Measurements from ENCODE around the gene TUT7. TPM values are rescaled to one million over a fixed set of nuclear protein-coding genes. Genes with fewer than 3 reads are reported as not detected.

TUT7 gene
- total and polyA plus RNA-seq, 8 donors = 9.8 to 26.2 (median 12.1) TPM

- no peak overlapping the region for H3K27ac ChIP-seq
- TF ChIP-seq CTCF (IDR thresholded peaks at IDR 0.05) = no peak
- no peak for FAIRE-seq
- peaks cover 6 to 89% (median 21%) of the 10 kb centered on the region in 3 donors for H3K36me3 ChIP-seq
- WGBS, 2 donors = 52 to 66% methylated on average over 3 of the region's 3 CpGs
- no peaks in the 10 kb centered on the region for H3K9me3 ChIP-seq
- no peak overlapping the region for H3K4me3 ChIP-seq
- ATAC-seq = peak in 2 of 4 donors; percentile 52
- H3K27me3 ChIP-seq = no peaks in the 10 kb centered on the region
- H3K4me1 ChIP-seq = no peaks in the 10 kb centered on the region
- DNase-seq = no peak
- intact Hi-C loops (cut with DNase I) = no loop called here
These were observed 13.2 kb downstream of the TUT7 start for GRCh38 chr9:86341007-86341491.

GRCh38 chr9:86340356-86341006, 13.7 kb downstream of the TUT7 start:
- ATAC-seq (peak in 1 of 4 donors; percentile 33), FAIRE-seq (peak; percentile 26), DNase-seq (no peak)
- 49 to 97% methylated on average over 1 of the region's 1 CpG for WGBS, 2 donors
- no peaks in the 10 kb centered on the region for H3K9me3 ChIP-seq
- intact Hi-C loops (cut with DNase I) = no loop called here
- H3K36me3 ChIP-seq = peaks cover 6 to 94% (median 21%) of the 10 kb centered on the region in 3 donors
- H3K4me1 ChIP-seq = no peaks in the 10 kb centered on the region
- no peaks in the 10 kb centered on the region for H3K27me3 ChIP-seq
- H3K4me3 ChIP-seq = no peak overlapping the region
- TF ChIP-seq CTCF (IDR thresholded peaks at IDR 0.05) = no peak
- no peak overlapping the region for H3K27ac ChIP-seq

GRCh38 chr9:86337469-86338108, 16.6 kb downstream of the TUT7 start:
- no peak for TF ChIP-seq CTCF (IDR thresholded peaks at IDR 0.05)
- no peak for ATAC-seq
- Histone ChIP-seq H3K27ac (no peak overlapping the region), H3K9me3 (no peaks in the 10 kb centered on the region), H3K4me1 (no peaks in the 10 kb centered on the region), H3K36me3 (peaks cover 2 to 84% (median 19%) of the 10 kb centered on the region in 3 donors), H3K4me3 (no peak overlapping the region), H3K27me3 (no peaks in the 10 kb centered on the region)
- DNase-seq = no peak
- peak; percentile 5 for FAIRE-seq
- WGBS, 2 donors = 84 to 85% methylated on average over 9 of the region's 9 CpGs
- intact Hi-C loops (cut with DNase I) = no loop called here

GRCh38 chr9:86336058-86336457, 18.2 kb downstream of the TUT7 start:
- no peak for TF ChIP-seq CTCF (IDR thresholded peaks at IDR 0.05)

GRCh38 chr9:86333651-86334050, 20.6 kb downstream of the TUT7 start:
- intact Hi-C loops (cut with DNase I) = no loop called here
- Histone ChIP-seq H3K27ac (no peak overlapping the region), H3K4me1 (no peaks in the 10 kb centered on the region), H3K9me3 (no peaks in the 10 kb centered on the region), H3K36me3 (peaks cover 0 to 47% (median 6%) of the 10 kb centered on the region in 3 donors), H3K4me3 (no peak overlapping the region), H3K27me3 (no peaks in the 10 kb centered on the region)
- DNase-seq (no peak), FAIRE-seq (no peak), ATAC-seq (no peak)
- TF ChIP-seq CTCF (IDR thresholded peaks at IDR 0.05) = no peak
- 91 to 94% methylated on average over 2 of the region's 2 CpGs for WGBS, 2 donors

More at GRCh38 chr9:86336058-86336457, 18.2 kb downstream of the TUT7 start:
- DNase-seq (no peak), FAIRE-seq (no peak), ATAC-seq (no peak)
- intact Hi-C loops (cut with DNase I) = no loop called here
- no peak overlapping the region for H3K4me3 ChIP-seq
- H3K27ac ChIP-seq = no peak overlapping the region
- H3K9me3 ChIP-seq = no peaks in the 10 kb centered on the region
- WGBS, 2 donors = 60 to 72% methylated on average over 1 of the region's 1 CpG
- H3K36me3 ChIP-seq = peaks cover 0 to 70% (median 13%) of the 10 kb centered on the region in 3 donors
- H3K4me1 ChIP-seq = no peaks in the 10 kb centered on the region
- no peaks in the 10 kb centered on the region for H3K27me3 ChIP-seq

Data from pancreas (tissue), 10 donors.